Activated CD4-positive, alpha-beta T cell treated with anti-CD3 and anti-CD28 coated beads, Interleukin-10, Interleukin-2, amounts not matched to agents 100 ng/mL and 50 ng/mL, durations not matched to agents 16 hours and 8 hours (primary cell): ENCODE measurements around the gene SUPT3H.

Experiments used
- DNase-seq: peaks from one replicate; pipeline ENCODE4 v3.0.0-alpha.2; 2020

Gene SUPT3H

GRCh38 chr6:44820321-44820720 lies 557.4 kb downstream of the SUPT3H start:
- DNase-seq, result no peak

- DNase-seq, result no peak
Observed at GRCh38 chr6:44811456-44811855, 566.3 kb downstream of the SUPT3H start.

- no peak for DNase-seq
Observed at GRCh38 chr6:44809258-44809657, 568.5 kb downstream of the SUPT3H start.

GRCh38 chr6:44808148-44808547 lies 569.6 kb downstream of the SUPT3H start:
- DNase-seq, result no peak

- no peak for DNase-seq
Observed at GRCh38 chr6:44806656-44807055, 571.1 kb downstream of the SUPT3H start.

GRCh38 chr6:44805238-44805846 lies 572.4 kb downstream of the SUPT3H start:
- no peak for DNase-seq

- DNase-seq, result no peak
Observed at GRCh38 chr6:44804546-44805159, 573.1 kb downstream of the SUPT3H start.

GRCh38 chr6:44804016-44804415 lies 573.7 kb downstream of the SUPT3H start:
- DNase-seq, result no peak

- DNase-seq, result no peak
Observed at GRCh38 chr6:44800784-44801592, 576.7 kb downstream of the SUPT3H start.

GRCh38 chr6:44800171-44800783 lies 577.5 kb downstream of the SUPT3H start:
- DNase-seq, result no peak

- no peak for DNase-seq
Observed at GRCh38 chr6:44797746-44798145, 580.0 kb downstream of the SUPT3H start.

GRCh38 chr6:44795326-44795725 lies 582.4 kb downstream of the SUPT3H start:
- DNase-seq, result no peak

- no peak for DNase-seq
Observed at GRCh38 chr6:44789806-44790205, 587.9 kb downstream of the SUPT3H start.

GRCh38 chr6:44789061-44789460 lies 588.7 kb downstream of the SUPT3H start:
- no peak for DNase-seq

GRCh38 chr6:44788387-44788981 lies 589.2 kb downstream of the SUPT3H start:
- DNase-seq, result no peak

- peak; percentile 14 for DNase-seq
Observed at GRCh38 chr6:44787254-44787834, 590.4 kb downstream of the SUPT3H start.

GRCh38 chr6:44785130-44785529 lies 592.6 kb downstream of the SUPT3H start:
- DNase-seq, result no peak

GRCh38 chr6:44784195-44784594 lies 593.5 kb downstream of the SUPT3H start:
- no peak for DNase-seq

GRCh38 chr6:44782892-44783291 lies 594.8 kb downstream of the SUPT3H start:
- no peak for DNase-seq

- no peak for DNase-seq
Observed at GRCh38 chr6:44781912-44782597, 595.7 kb downstream of the SUPT3H start.

GRCh38 chr6:44780161-44780560 lies 597.6 kb downstream of the SUPT3H start:
- no peak for DNase-seq

- no peak for DNase-seq
Observed at GRCh38 chr6:44779130-44779826, 598.5 kb downstream of the SUPT3H start.
